ENCODE results near the gene NFE2L2.
A peak's percentile ranks its signal among the peaks of the same experiment; 100 is the strongest.
"Not testable (repeated sequence)": the region's sequence is repeated elsewhere in the genome, so short reads cannot be mapped to it uniquely, and the experiment has no call there.

The NFE2L2 gene
- 111 to 503 (median 208) reads per million in 18 experiments for total RNA-seq

DNA sequence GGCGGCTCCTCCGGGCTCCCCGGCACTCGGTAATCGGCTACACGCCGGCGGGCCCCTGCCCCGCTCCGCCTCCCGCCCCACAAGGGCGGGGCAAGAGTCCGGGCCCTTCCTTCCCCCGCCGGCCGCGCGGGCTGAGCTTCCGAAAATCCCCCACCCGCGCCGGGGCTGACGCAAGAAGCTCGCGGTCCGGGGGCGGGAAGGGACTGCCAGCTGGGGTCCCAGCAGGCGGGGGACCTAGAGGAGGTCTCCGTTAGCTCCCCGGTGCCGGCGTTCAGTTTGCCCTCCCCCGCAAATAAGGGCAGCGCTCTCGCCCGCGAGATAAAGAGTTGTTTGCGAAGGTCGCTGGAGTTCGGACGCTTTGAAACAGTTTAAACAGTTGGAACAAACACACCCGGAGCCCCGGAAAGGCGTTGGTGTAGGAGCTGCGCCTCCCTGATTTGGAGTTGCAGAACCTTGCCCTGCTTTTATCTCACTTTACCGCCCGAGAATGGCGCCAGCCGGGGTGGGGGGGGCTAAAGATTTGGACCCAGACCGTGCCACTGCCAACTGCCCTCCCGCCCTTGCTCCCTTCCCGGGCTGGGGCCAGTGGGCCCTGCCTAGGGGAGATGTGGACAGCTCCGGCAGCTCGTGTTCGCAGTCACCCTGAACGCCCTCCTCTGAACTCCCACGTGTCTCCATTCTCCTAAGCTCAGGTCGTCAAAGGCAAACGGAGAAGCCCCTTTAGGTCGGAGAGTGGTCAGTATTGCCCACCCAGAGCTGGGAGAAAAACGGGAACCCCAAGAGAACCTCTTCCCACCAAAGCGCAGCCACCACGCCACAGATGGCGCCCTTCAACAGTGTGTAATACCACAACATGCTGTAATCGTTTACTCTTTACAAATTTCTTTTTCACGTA, at the start of gene NFE2L2:
NFE2L2 (minus strand) TSS at position 35 of the 895 bp plus-strand sequence. CDS start 151 bp downstream, outside the sequence.
- DNase-seq = peak; percentile 96 to 97

- no peak for DNase-seq
These were observed 49.7 kb upstream of the NFE2L2 start for GRCh38 chr2:177314194-177314593.

DNA sequence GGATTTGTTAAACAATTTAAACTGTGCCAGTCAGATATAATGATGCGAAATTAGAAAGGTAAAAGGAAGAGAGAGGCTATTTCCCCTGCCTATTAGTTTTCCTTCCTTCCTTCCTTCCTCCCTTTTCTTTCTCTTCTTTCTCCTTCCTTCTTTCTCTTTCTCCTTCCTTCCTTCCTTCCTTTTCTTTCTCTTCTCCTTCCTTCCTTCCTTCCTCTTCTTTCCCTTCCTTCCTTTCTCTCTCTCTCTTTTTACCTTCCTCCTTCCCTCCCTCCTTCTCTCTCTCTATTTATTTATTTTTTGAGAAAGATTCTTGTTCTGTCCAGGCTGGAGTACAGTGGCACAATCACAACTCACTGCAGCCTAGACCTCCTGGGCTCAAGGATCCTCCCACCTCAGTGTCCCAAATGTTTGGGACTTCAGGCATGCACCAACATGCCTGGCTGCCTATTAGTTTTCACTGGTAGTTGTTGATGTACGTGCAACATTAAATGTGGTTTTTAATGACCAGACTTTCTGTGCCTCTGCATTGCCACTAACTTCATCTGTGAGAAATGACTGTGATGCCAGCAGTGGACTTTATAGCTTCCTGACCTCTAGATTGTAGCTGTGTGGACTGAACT, 48.7 kb upstream of the NFE2L2 start:
- DNase-seq = no peak

GRCh38 chr2:177312562-177312961, 48.0 kb upstream of the NFE2L2 start:
- no peak for DNase-seq

DNA sequence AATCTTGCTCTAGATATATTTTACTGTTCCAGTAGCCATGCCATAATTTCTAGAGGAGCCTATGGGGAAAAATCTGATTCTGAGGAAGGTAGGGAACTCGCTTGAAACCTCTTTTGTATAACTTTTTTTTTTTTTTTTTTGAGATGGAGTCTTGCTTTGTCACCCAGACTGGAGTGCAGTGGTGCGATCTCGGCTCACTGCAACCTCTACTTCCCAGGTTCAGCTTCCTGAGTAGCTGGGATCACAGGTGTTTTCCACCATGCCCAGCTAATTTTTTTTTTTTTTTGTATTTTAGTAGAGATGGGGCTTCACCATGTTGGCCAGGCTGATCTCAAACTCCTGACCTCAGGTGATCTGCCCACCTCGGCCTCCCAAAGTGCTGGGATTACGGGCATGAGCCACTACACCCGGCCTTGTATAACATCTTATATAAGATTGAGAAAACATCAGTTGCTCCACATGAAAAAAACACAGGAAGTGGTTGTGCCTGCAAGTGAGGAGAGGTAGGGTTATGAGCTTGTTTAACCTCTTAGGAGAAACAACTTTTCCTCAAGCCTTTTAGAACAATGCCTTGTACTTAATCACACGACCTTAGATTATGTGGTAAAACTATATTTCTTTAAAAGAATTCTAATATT, 45.3 kb upstream of the NFE2L2 start:
- DNase-seq = not testable (repeated sequence)

GRCh38 chr2:177306550-177306949, 42.0 kb upstream of the NFE2L2 start:
- DNase-seq = peak in 1 of 2 donors; percentile 26

- DNase-seq = no peak
These were observed 39.4 kb upstream of the NFE2L2 start for GRCh38 chr2:177303939-177304338.

- DNase-seq = no peak
These were observed 38.0 kb upstream of the NFE2L2 start for GRCh38 chr2:177302552-177302951.

DNA sequence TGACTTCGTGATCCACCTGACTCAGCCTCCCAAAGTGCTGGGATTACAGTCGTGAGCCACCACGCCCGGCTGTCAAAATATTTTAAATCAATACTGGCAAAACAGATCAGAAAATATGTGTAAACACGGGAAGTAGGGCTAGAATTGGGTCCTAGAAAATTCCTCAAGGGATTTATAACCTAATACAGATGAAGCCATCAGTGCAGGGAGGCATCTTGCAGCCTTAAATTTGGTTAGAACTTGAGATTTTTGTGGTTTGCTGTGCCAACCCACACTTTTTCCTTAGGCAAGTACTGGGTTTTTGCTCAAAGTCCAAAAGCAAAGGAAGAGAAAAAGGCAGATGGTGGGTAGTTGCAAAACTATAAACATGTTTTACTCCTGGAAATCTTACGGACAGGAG, 33.7 kb upstream of the NFE2L2 start:
- no peak for DNase-seq

GRCh38 chr2:177296040-177296439, 31.5 kb upstream of the NFE2L2 start:
- DNase-seq = peak in 1 of 2 donors; percentile 37

- no peak for DNase-seq
These were observed 31.0 kb upstream of the NFE2L2 start for GRCh38 chr2:177295484-177295883.

GRCh38 chr2:177291701-177292100, 27.2 kb upstream of the NFE2L2 start:
- no peak for DNase-seq

- no peak for DNase-seq
These were observed 25.5 kb upstream of the NFE2L2 start for GRCh38 chr2:177289824-177290628.

DNA sequence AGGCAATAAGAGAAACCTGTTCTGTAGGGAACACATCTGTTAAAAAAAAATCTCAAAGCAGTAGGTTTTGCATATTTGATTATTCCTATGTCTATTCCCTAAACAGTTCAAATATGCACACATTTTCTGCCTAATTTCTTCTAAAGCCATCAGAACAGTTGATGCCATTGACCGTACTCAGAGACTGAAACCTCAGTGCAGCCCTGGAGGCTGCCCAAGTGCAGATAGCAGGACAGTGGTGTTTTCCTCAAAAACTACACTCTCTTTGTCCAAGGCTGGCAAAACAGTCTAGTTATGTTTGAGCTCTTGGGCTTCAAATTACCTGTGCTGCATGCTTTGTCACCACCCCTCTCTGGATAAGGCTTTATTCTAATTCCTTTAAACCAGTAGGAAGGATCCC, 23.3 kb upstream of the NFE2L2 start:
- DNase-seq = no peak

DNA sequence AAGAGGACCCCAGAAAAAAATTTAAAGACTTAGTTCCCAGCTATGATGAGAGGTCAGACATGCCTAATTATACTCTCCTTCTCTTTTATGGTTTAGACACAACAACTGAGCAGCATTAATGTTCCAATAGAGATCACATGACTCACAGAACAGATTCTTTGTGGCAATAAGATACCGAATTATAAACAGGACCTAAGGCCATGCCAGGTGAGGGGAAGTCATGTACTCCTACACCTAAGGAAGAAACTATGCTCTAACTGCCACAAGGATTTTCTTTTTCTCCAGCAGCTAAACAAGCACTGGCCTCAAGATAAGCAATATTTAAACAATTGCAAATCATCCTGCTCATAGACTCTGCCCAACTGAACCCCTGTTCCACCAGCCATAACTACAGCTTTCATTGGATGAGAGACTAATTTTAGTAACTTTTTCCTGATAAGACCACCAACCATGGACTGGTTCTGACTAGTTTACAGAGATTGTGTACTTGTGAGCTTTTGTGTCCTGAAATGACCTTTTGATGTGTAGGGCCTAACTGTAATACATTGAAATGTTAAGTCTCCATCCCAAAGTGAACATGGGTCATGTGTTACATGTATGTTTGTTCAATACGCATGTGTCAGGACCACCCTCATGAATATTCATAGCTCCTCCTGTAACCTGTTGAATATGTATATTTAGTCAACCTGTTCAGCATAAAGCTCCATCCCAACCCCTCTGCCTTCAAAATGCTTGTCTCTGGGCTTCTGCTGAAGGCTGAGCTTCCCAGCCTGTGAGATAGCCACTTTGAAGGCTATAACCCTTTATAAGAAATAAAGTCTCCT, 21.6 kb upstream of the NFE2L2 start:
- no peak for DNase-seq

DNA sequence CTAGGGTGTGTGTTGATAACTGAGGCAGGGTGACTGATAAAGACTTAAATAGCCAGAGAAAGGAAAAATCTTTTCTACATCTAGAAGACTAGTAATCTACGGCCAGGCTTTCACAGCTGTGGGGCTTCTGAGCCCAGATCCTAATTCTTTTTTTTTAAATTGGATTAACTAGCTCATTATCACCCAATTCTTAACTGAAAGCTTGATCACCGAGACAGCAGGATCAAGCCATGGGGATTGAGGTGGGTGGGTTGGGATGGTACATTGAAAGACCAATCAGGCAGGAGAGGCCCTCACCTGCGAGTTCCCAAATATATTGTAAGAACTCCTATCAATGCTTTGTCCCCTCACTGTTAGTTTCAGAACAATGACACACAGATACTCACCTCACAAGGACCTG, 20.0 kb upstream of the NFE2L2 start:
- DNase-seq = no peak

DNA sequence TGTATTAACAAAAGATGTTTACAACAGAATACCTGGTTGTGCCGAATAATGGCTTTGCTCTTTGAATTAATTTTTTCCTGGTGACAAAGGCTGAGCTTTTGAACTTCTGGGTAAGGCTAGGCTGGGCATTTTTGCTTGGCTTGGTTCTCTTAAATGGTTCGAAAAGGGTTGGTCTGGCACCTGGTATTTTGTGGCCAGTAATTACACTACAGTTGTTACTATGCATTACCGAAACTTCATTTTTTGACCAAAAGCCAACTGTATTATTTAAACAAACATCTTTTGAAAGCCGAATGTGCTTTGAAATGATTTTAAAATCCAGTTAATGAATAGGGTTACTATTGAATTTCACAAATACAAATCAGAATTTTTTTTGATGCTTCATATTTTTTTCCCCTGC, 19.4 kb upstream of the NFE2L2 start:
- no peak for DNase-seq

GRCh38 chr2:177282787-177283572, 18.5 kb upstream of the NFE2L2 start:
- DNase-seq = peak; percentile 63 to 70

DNA sequence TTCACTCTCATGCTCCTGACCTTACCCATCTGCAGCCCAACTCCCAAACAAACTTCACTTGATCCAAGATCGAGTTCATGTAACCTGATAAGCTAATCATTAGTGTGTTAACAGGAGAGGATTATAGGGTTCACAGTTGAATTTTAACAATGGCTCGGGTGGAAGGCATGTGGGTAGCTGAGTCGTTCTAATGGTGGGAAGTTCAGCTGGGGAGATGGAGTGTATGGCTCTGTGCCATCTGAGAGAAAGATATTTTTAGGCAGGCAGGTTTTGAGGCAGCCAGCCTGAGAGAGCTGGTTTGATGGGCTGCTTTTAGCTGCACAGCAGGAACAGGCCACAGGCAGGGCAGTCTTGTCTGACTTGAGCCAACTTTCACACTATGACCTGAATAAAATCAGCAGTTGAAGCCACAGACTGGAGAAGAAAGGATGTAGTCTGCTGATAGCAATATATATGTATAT, 17.7 kb upstream of the NFE2L2 start:
- no peak for DNase-seq

GRCh38 chr2:177281400-177282180, 17.1 kb upstream of the NFE2L2 start:
- peak; percentile 96 to 98 for DNase-seq
